BJ (cell line): ENCODE data around the gene TNFRSF13B. TPM values are rescaled to one million over a fixed set of nuclear protein-coding genes. Genes with fewer than 3 reads are reported as not detected.
A peak's percentile ranks its signal among the peaks of the same experiment; 100 is the strongest.
"Not testable (repeated sequence)": the region's sequence is repeated elsewhere in the genome, so short reads cannot be mapped to it uniquely, and the experiment has no call there.

Source experiments
- CTCF ChIA-PET: fragments of 350-600 bp; formaldehyde crosslinking; extraction: SDS; loops from one replicate; lab custom pipeline; 2021; ENCODE audit warnings: antibody characterized with exemption, inconsistent platforms; lab: Yijun Ruan, JAX
- POLR2A ChIA-PET: fragments of 300-600 bp; sonication (Branson Sonifier 250); formaldehyde crosslinking; extraction: SDS; loops from one replicate; lab custom pipeline; 2021; ENCODE audit warnings: antibody characterized with exemption; lab: Charles Lee
- DNase-seq: peaks from one replicate; pipeline ENCODE4 v3.0.0-alpha.2; 2011; ENCODE audit warnings: low read depth
- H3K27me3 ChIP-seq: 2 replicates; pipeline ENCODE4 v1.6.0; 2011; ENCODE audit warnings: low read length; ENCODE audit not compliant: control insufficient read depth, insufficient read depth
- H3K36me3 ChIP-seq: 2 replicates; pipeline ENCODE4 v1.5.1; 2011; ENCODE audit warnings: low read length; ENCODE audit not compliant: control insufficient read depth, insufficient read depth
- H3K4me3 ChIP-seq: 2 replicates; pipeline ENCODE4 v1.5.1; 2011; ENCODE audit warnings: low read depth, mild to moderate bottlenecking, control low read depth, low read length
- CTCF ChIP-seq: IDR thresholded peaks from 2 replicates; pipeline ENCODE4 v1.5.1; 2011; ENCODE audit warnings: low read depth, mild to moderate bottlenecking, control low read depth, inconsistent platforms, low read length, moderate library complexity; ENCODE audit not compliant: insufficient read depth
- polyA plus RNA-seq: library from polyadenylated mRNA; depleted of rRNA; stranded (reverse); fragments of >200 nt; gene quantifications from 2 replicates; pipeline ENCODE4 v1.2.3, GENCODE V29; 2011

The TNFRSF13B gene
- polyA plus RNA-seq, 1 experiment = not detected

DNA sequence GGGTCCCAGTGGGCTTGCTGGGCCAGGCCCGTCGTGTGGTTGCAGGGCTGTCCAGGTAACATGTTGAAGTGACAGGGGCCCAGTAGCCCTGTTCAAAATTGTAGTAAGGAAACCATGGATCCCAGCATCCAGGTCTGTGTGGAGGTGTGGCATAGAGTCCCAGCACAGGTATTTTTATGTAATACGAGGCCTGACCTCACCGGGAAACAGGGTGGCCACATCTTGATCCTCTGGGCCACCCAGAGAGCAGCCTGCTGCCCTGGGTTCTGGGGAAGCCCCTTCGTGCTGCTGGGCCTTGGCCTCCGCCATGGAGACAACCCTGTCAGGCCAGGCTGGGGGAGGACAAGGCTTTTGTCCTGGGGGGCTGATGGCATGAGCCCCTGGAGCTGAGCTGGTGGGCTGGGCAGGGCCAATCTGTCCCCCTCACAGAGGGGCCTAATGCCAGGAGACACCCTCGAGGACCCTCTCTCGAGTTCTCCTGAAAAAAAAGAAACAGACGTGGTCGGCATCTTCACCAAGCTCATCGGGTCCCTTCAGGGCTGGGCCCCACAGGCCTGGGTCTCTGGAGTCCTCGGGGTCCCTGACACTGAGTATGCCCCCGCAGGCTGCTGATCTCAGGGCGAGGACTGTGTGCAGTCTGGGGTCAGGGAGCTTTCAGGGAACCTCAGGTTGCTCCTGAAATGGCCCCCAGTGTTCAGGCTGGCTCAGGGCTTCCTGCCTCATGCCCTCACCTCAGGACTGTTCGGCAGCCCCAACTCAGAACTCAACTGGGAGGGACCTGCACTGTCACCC is 47.8 kb downstream of the TNFRSF13B start:
- no peak overlapping the region for H3K4me3 ChIP-seq
- H3K27me3 ChIP-seq = peaks cover 11% of the 10 kb centered on the region; the same call in 1 of the 2 replicates
- no peaks in the 10 kb centered on the region for H3K36me3 ChIP-seq
- DNase-seq = no peak
- CTCF ChIA-PET = interaction anchor here (1.0 kb wide), 1 partner anchor 68 kb away, joined by 3 read pairs; no protein-coding TSS in a partner anchor
- TF ChIP-seq CTCF = no peak
- POLR2A ChIA-PET = no interaction called here

GRCh38 chr17:16923097-16923903 is 48.6 kb downstream of the TNFRSF13B start:
- H3K36me3 ChIP-seq = no peaks in the 10 kb centered on the region
- no peak overlapping the region for H3K4me3 ChIP-seq
- ChIA-PET CTCF (interaction anchor here (0.7 to 1.2 kb wide), 2 partner anchors 64 to 68 kb away, joined by 3 read pairs; no protein-coding TSS in a partner anchor), POLR2A (no interaction called here)
- H3K27me3 ChIP-seq = peaks cover 8% of the 10 kb centered on the region; the same call in 1 of the 2 replicates
- no peak for TF ChIP-seq CTCF
- no peak for DNase-seq

DNA sequence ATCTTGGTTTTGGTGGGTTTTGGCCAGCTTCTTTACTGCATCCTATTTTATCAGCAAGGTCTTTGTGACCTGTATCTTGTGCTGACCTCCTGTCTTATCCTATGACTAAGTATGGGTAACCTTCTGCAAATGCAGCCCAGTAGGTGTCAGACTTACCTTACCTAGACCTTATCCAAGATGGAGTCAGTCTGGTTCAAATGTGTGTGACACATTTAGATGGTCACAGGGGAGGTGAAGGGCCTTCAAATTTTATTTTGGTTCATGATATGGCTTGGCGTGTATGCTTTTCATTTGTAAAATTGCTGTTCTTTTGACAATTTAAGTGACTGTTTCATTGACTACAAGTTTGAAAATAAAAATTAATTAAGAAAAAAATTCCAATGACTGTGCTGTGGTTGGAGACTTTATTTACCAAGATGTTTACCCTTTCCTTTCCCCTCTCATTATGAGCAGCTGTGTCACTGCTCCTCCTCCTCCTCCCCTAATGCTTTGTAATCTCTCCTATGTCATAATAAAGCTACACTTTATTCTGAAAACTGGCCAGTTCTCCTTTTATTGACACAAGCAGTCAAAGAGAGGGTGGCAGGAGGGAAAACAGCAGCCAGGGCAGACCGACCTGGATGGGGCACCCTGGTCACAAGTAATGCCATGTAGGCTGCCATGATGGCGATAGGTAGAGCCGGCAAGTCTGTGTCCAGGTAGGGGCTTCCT is 49.4 kb downstream of the TNFRSF13B start:
- TF ChIP-seq CTCF = peak; percentile 9; the same call in 1 of the 2 replicates
- CTCF ChIA-PET = interaction anchor here (1.2 kb wide), 1 partner anchor 65 kb away, joined by 3 read pairs; no protein-coding TSS in a partner anchor
- no peak overlapping the region for H3K4me3 ChIP-seq
- POLR2A ChIA-PET = no interaction called here
- DNase-seq = no peak
- no peaks in the 10 kb centered on the region for H3K36me3 ChIP-seq
- H3K27me3 ChIP-seq = peaks cover 7% of the 10 kb centered on the region; the same call in 1 of the 2 replicates

GRCh38 chr17:16921451-16921850 is 50.5 kb downstream of the TNFRSF13B start:
- H3K36me3 ChIP-seq, DNase-seq, H3K4me3 ChIP-seq, POLR2A ChIA-PET, H3K27me3 ChIP-seq: not testable (repeated sequence)
- CTCF ChIA-PET = interaction anchor here (2.3 kb wide), 1 partner anchor 70 kb away, joined by 7 read pairs; no protein-coding TSS in a partner anchor

GRCh38 chr17:16920628-16921020 is 51.3 kb downstream of the TNFRSF13B start:
- ChIA-PET CTCF (interaction anchor here (2.3 kb wide), 1 partner anchor 71 kb away, joined by 7 read pairs; no protein-coding TSS in a partner anchor), POLR2A (no interaction called here)
- no peak for TF ChIP-seq CTCF
- Histone ChIP-seq H3K27me3 (peaks cover 7% of the 10 kb centered on the region; the same call in 1 of the 2 replicates), H3K4me3 (no peak overlapping the region), H3K36me3 (no peaks in the 10 kb centered on the region)
- DNase-seq = no peak
